K562 (cell line): ENCODE results near the gene DDR1. TPM values are rescaled to one million over a fixed set of nuclear protein-coding genes. Genes with fewer than 3 reads are reported as not detected.

Experiments
- ATAC-seq: fragments of 200-7000 bp; cut with Tn5 transposase; 3 replicates; pipeline ENCODE4 v1.9.1; 2020; ENCODE audit warnings: moderate library complexity
- BruUV-seq: library from RNA; stranded (reverse); fragments of 400-500 nt; replicated peaks from 2 replicates; lab custom pipeline; 2021; lab: Mats Ljungman, UMichigan
- CTCF ChIA-PET: fragments of 300-600 bp; formaldehyde crosslinking; extraction: SDS; loops from one replicate; lab custom pipeline; 2021; ENCODE audit warnings: low intra/inter-chr PET ratio; lab: Yijun Ruan, JAX
- POLR2A ChIA-PET: fragments of 300-600, 350-650 bp; sonication (Branson Sonifier 250); formaldehyde crosslinking; extraction: SDS; loops from one replicate; lab custom pipeline; 2021; ENCODE audit warnings: antibody characterized with exemption, inconsistent platforms; lab: Yijun Ruan, JAX
- DNase-seq, 4 experiments: peaks; one replicate each; pipeline versions ENCODE4 v3.0.0 to v3.0.0-alpha.2; 2011 to 2018; ENCODE audit warnings: low spot score in 3 of 4, mixed read lengths in 3 of 4; ENCODE audit errors: extremely low read depth in 1 of 4
- FAIRE-seq: peaks from 2 replicates; lab custom pipeline; 2011; peaks lifted over from hg19 to GRCh38; lab: Jason Lieb, UNC
- H2AFZ ChIP-seq: 2 replicates; pipeline ENCODE4 v1.6.0; 2011; ENCODE audit warnings: low read depth, low read length, control low read depth, inconsistent platforms
- H3K27ac ChIP-seq: fragments of 200-600 bp; 3 replicates; pipeline ENCODE4 v1.8.0; 2011; ENCODE audit warnings: low read depth, mild to moderate bottlenecking, control low read depth, inconsistent platforms, low read length, moderate library complexity, mixed read lengths; ENCODE audit errors: extremely low read depth
- H3K27me3 ChIP-seq, 2 experiments: fragments of 300-600 bp in 1 of 2; 2 replicates in 1 of 2; 3 replicates in 1 of 2; pipeline versions ENCODE4 v1.6.0 to v1.8.0; 2011; ENCODE audit warnings: inconsistent platforms in 2 of 2, low read length in 2 of 2, mild to moderate bottlenecking in 1 of 2, mixed read lengths in 1 of 2, moderate library complexity in 1 of 2; ENCODE audit not compliant: control insufficient read depth in 2 of 2, insufficient read depth in 2 of 2
- H3K36me3 ChIP-seq: fragments of 300-600 bp; 3 replicates; pipeline ENCODE4 v1.8.0; 2011; ENCODE audit warnings: mild to moderate bottlenecking, low read length, inconsistent platforms; ENCODE audit not compliant: control insufficient read depth, insufficient read depth
- H3K4me1 ChIP-seq, 2 experiments: fragments of 200-600 bp in 1 of 2; replicated peaks in 1 of 2; 2 replicates in 1 of 2; 3 replicates in 1 of 2; pipeline versions ENCODE4 v1.5.1 to v1.8.0; 2011; ENCODE audit warnings: inconsistent platforms in 2 of 2, low read length in 2 of 2, mild to moderate bottlenecking in 1 of 2, mixed read lengths in 1 of 2, moderate library complexity in 1 of 2; ENCODE audit not compliant: control insufficient read depth in 2 of 2, insufficient read depth in 2 of 2
- H3K4me2 ChIP-seq: 2 replicates; pipeline ENCODE4 v1.6.1; 2011; ENCODE audit warnings: low read length, control low read depth, inconsistent platforms, mixed read lengths; ENCODE audit not compliant: insufficient read depth
- H3K4me3 ChIP-seq: fragments of 200-600 bp; sonication (generic), shearing (Covaris generic); 2 replicates; pipeline ENCODE4 v1.5.1; 2016; ENCODE audit warnings: control low read depth, inconsistent platforms
- H3K79me2 ChIP-seq: fragments of 200-600 bp; 3 replicates; pipeline ENCODE4 v1.8.0; 2011; ENCODE audit warnings: low read length, inconsistent platforms; ENCODE audit not compliant: control insufficient read depth, insufficient read depth
- H3K9ac ChIP-seq, 2 experiments: 2 replicates each; pipeline versions ENCODE4 v1.6.0 to v1.6.1; 2011; ENCODE audit warnings: low read depth in 2 of 2, low read length in 2 of 2, control low read depth in 1 of 2, inconsistent platforms in 1 of 2, mild to moderate bottlenecking in 1 of 2, mixed read lengths in 1 of 2; ENCODE audit not compliant: insufficient read depth in 1 of 2
- H3K9me1 ChIP-seq: one replicate; pipeline ENCODE4 v1.6.0; 2011; ENCODE audit warnings: inconsistent platforms, mild to moderate bottlenecking, low read length, moderate library complexity; ENCODE audit not compliant: control insufficient read depth, insufficient read depth
- H3K9me3 ChIP-seq: replicated peaks from 2 replicates; pipeline ENCODE4 v1.5.1; 2011; ENCODE audit warnings: low read depth, low read length, inconsistent platforms; ENCODE audit not compliant: control insufficient read depth, insufficient read depth
- H4K20me1 ChIP-seq: replicated peaks from 2 replicates; pipeline ENCODE4 v1.6.1; 2011; ENCODE audit warnings: low read length, inconsistent platforms, mixed read lengths; ENCODE audit not compliant: control insufficient read depth, insufficient read depth
- ARNT ChIP-seq, 2 experiments: fragments of 450-650 bp; IDR thresholded peaks; 2 replicates each; pipeline ENCODE4 v1.6.1; 2016; ENCODE audit warnings: mild to moderate bottlenecking in 1 of 2
- ELK1 ChIP-seq: sonication (generic); formaldehyde crosslinking; IDR thresholded peaks from 2 replicates; pipeline ENCODE4 v1.8.1; 2022; ENCODE audit warnings: missing genetic modification reagents
- HDAC1 ChIP-seq, 2 experiments: fragments of 450-650 bp; IDR thresholded peaks; 2 replicates each; pipeline ENCODE4 v1.6.1; 2016 to 2017; ENCODE audit warnings: inconsistent platforms in 1 of 2, mild to moderate bottlenecking in 1 of 2, moderate library complexity in 1 of 2
- RCOR1 ChIP-seq, 2 experiments: IDR thresholded peaks; 2 replicates each; pipeline ENCODE4 v1.6.1; 2012; ENCODE audit warnings: low read depth in 2 of 2, low read length in 2 of 2, borderline replicate concordance in 1 of 2, improper control_type of control experiment in 1 of 2
- SFPQ ChIP-seq: fragments of 200-400 bp; formaldehyde crosslinking; IDR thresholded peaks from 2 replicates; pipeline ENCODE4 v1.6.1; 2017; ENCODE audit warnings: mild to moderate bottlenecking, low read depth, low read length, moderate library complexity
- TEAD1 ChIP-seq, 2 experiments: fragments of 450-650 bp in 1 of 2; sonication (generic) in 1 of 2; formaldehyde crosslinking; IDR thresholded peaks; 2 replicates each; pipeline versions ENCODE4 v1.4.0 to v1.8.0; 2020 to 2022; ENCODE audit warnings: mild to moderate bottlenecking in 2 of 2, missing genetic modification reagents in 1 of 2
- U2AF2 ChIP-seq: fragments of 200-400 bp; formaldehyde crosslinking; optimal IDR thresholded peaks from 2 replicates; pipeline ENCODE3; 2017; ENCODE audit warnings: low read depth, mild to moderate bottlenecking, low read length
- YY1 ChIP-seq, 3 experiments: IDR thresholded peaks; 2 replicates each; pipeline ENCODE4 v1.6.1; 2011; ENCODE audit warnings: low read length in 2 of 3, mild to moderate bottlenecking in 2 of 3, moderate library complexity in 2 of 3, borderline replicate concordance in 1 of 3, control low read depth in 1 of 3, low read depth in 1 of 3; ENCODE audit not compliant: insufficient read depth in 3 of 3, insufficient replicate concordance in 2 of 3, control insufficient read depth in 1 of 3, insufficient read length in 1 of 3; ENCODE audit errors: extremely low read depth in 1 of 3
- ZNF395 ChIP-seq: fragments of 200-800 bp; sonication (Bioruptor generic); IDR thresholded peaks from 2 replicates; pipeline ENCODE4 v1.6.1; 2017; ENCODE audit warnings: missing genetic modification characterization, missing compliant biosample characterization
- ZNF583 ChIP-seq: fragments of 250-450 bp; sonication (Bioruptor Pico); IDR thresholded peaks from 2 replicates; pipeline ENCODE4 v1.4.0; 2020
- ZNF707 ChIP-seq: fragments of 250-450 bp; sonication (Bioruptor Pico); conservative IDR thresholded peaks from 2 replicates; pipeline ENCODE4 v1.8.0; 2022; ENCODE audit warnings: inconsistent platforms, mild to moderate bottlenecking, moderate library complexity
- ZNF717 ChIP-seq: fragments of 250-450 bp; sonication (Bioruptor Pico); IDR thresholded peaks from 2 replicates; pipeline ENCODE4 v1.5.0; 2021
- WGBS: fragments of 100-300 bp; shearing (Covaris generic); methylation state at CpG from one replicate; pipeline ENCODE4 v1.1.6; 2016; ENCODE audit warnings: low coverage, mixed read lengths; ENCODE audit not compliant: insufficient coverage; ENCODE audit errors: missing lambda C conversion rate; 5-methylcytosine and 5-hydroxymethylcytosine counted together
- in situ Hi-C: fragments of 300-500 bp; cut with MboI; formaldehyde crosslinking; loops from 4 replicates; pipeline ENCODE4 v1.15.0; 2018; ENCODE audit warnings: inconsistent platforms, mixed read lengths
- intact Hi-C: fragments of 100-400 bp; cut with micrococcal nuclease; formaldehyde crosslinking; loops from 2 replicates; pipeline ENCODE4 v1.14.2; 2022
- polyA plus RNA-seq, 8 experiments: library from polyadenylated mRNA; depleted of rRNA in 4 of 8; stranded (reverse) in 5 of 8; unstranded in 3 of 8; fragments of >200 nt; fragmentation: Nextera tagmentation in 2 of 8; fragmentation: Illumina TruSeq in 1 of 8; extraction: Ambion mirVana in 2 of 8; extraction: Trizol in 1 of 8; gene quantifications; 2 replicates each; pipeline versions ENCODE4 v1.2.1 to v1.2.3, GENCODE V29; 2011 to 2014; ENCODE audit warnings: inconsistent platforms in 1 of 8, missing spikeins in 1 of 8
- total RNA-seq, 7 experiments: library from RNA; depleted of rRNA in 6 of 7; stranded (reverse); fragments of >200 nt in 6 of 7; fragmentation: Illumina TruSeq in 2 of 7; extraction: Trizol in 2 of 7; gene quantifications; 2 replicates each; pipeline versions ENCODE4 v1.2.1 to v1.2.3, GENCODE V29; 2011 to 2021; ENCODE audit warnings: low replicate concordance in 1 of 7

DDR1 gene
- total and polyA plus RNA-seq, 9 of the 15 experiments (the other 6 are each of a cell fraction or from before 2014, with no cell fraction given), result 1.4 to 44.6 (median 12.2) TPM

- Histone ChIP-seq H3K9me1 (no peaks in the 10 kb centered on the region), H2AFZ (no peak overlapping the region), H4K20me1 (no peaks in the 10 kb centered on the region), H3K27ac (no peak overlapping the region), H3K4me3 (no peak overlapping the region), H3K79me2 (no peaks in the 10 kb centered on the region), H3K27me3 (no peaks in the 10 kb centered on the region), H3K4me1 (peaks cover 30 to 31% of the 10 kb centered on the region in 2 experiments; a peak in 4 of 5 replicates), H3K9ac (no peak overlapping the region), H3K36me3 (no peaks in the 10 kb centered on the region), H3K9me3 (peaks cover 2% of the 10 kb centered on the region; the same call in 1 of the 2 replicates), H3K4me2 (no peak overlapping the region)
- POLR2A ChIA-PET, result interaction anchor here (0.8 to 1.4 kb wide), 2 partner anchors 35 to 39 kb away, joined by 3 to 4 read pairs; no protein-coding TSS in a partner anchor
- ATAC-seq (peak; percentile 19; the same call in 1 of the 3 replicates), DNase-seq (peak in 1 of 4 experiments; percentile 51), FAIRE-seq (peak; percentile 44)
- intact Hi-C loops (no loop called here), in situ Hi-C loops (loop anchor here (5.0 kb wide), 1 partner anchor 34 kb away; no protein-coding TSS in a partner anchor)
- BruUV-seq, result no TSS peak
- WGBS, result 0% methylated on average over 1 of the region's 1 CpG
- CTCF ChIA-PET, result interaction anchor here (0.6 kb wide), 1 partner anchor 364 kb away, joined by 4 read pairs; no protein-coding TSS in a partner anchor
- peak; percentile 82 for TF ChIP-seq ZNF395 (CRISPR knock-in tag)
- no peak for TF ChIP-seq ZNF717 (CRISPR knock-in tag)
- TF ChIP-seq U2AF2, result no peak
- peak in 1 of 2 experiments; percentile 87; a peak in 2 of 4 replicates for TF ChIP-seq TEAD1 (CRISPR knock-in tag; IDR thresholded peaks at IDR 0.05)
- TF ChIP-seq ELK1 (CRISPR knock-in tag), result no peak
- TF ChIP-seq ZNF583 (CRISPR knock-in tag), result peak; percentile 93
- TF ChIP-seq ZNF707 (CRISPR knock-in tag), result no peak
- TF ChIP-seq HDAC1 (IDR thresholded peaks at IDR 0.05), result no peak
- no peak for TF ChIP-seq ARNT (IDR thresholded peaks at IDR 0.05)
- no peak for TF ChIP-seq RCOR1 (IDR thresholded peaks at IDR 0.05; ENCODE audit: borderline replicate concordance in 1 of 2, low read depth in 2 of 2, low read length in 2 of 2)
- TF ChIP-seq SFPQ, result no peak
- no peak for TF ChIP-seq YY1 (IDR thresholded peaks at IDR 0.05; ENCODE audit: borderline replicate concordance in 1 of 3, control insufficient read depth in 1 of 3, extremely low read depth in 1 of 3, insufficient read depth in 3 of 3, insufficient read length in 1 of 3, insufficient replicate concordance in 2 of 3, low read depth in 1 of 3, low read length in 2 of 3)
These were observed 46.4 kb upstream of the DDR1 start for GRCh38 chr6:30837870-30838269.
